Trophoblast cell (in vitro differentiated cells and primary cell): ENCODE results near the gene SPATA12.
A peak's percentile ranks its signal among the peaks of the same experiment; 100 is the strongest.
"Not testable (repeated sequence)": the region's sequence is repeated elsewhere in the genome, so short reads cannot be mapped to it uniquely, and the experiment has no call there.

Experiments
- DNase-seq, 2 donors: peaks; one replicate each; pipeline ENCODE4 v3.0.0-alpha.2; 2016
- H2AFZ ChIP-seq: 2 replicates; pipeline ENCODE4 v1.6.1; 2013; ENCODE audit warnings: low read length, moderate library complexity, mild to moderate bottlenecking; ENCODE audit not compliant: insufficient read depth, poor library complexity
- H2AK5ac ChIP-seq: 2 replicates; pipeline ENCODE4 v1.6.1; 2013; ENCODE audit warnings: mild to moderate bottlenecking, low read length
- H2BK120ac ChIP-seq: 2 replicates; pipeline ENCODE4 v1.6.1; 2013; ENCODE audit warnings: low read length, mild to moderate bottlenecking, moderate library complexity; ENCODE audit not compliant: insufficient read depth, poor library complexity
- H2BK12ac ChIP-seq: 2 replicates; pipeline ENCODE4 v1.6.1; 2013; ENCODE audit warnings: mild to moderate bottlenecking, low read length, moderate library complexity
- H2BK5ac ChIP-seq: 2 replicates; pipeline ENCODE4 v1.6.1; 2013; ENCODE audit warnings: low read length, low read depth, moderate library complexity, mild to moderate bottlenecking; ENCODE audit not compliant: poor library complexity
- H3K14ac ChIP-seq: 2 replicates; pipeline ENCODE4 v1.6.1; 2013; ENCODE audit warnings: mild to moderate bottlenecking, low read length
- H3K18ac ChIP-seq: 2 replicates; pipeline ENCODE4 v1.6.1; 2013; ENCODE audit warnings: mild to moderate bottlenecking, low read length
- H3K23ac ChIP-seq: 2 replicates; pipeline ENCODE4 v1.6.1; 2013; ENCODE audit warnings: low read length
- H3K27ac ChIP-seq: 2 replicates; pipeline ENCODE4 v1.5.1; 2013; ENCODE audit warnings: low read depth, mild to moderate bottlenecking, inconsistent platforms, low read length, moderate library complexity
- H3K27me3 ChIP-seq: 2 replicates; pipeline ENCODE4 v1.6.1; 2013; ENCODE audit warnings: inconsistent platforms, mild to moderate bottlenecking, low read length, moderate library complexity; ENCODE audit not compliant: insufficient read depth
- H3K36me3 ChIP-seq, 2 experiments: 1 replicate in 1 of 2; 2 replicates in 1 of 2; pipeline ENCODE4 v1.6.1; 2013; ENCODE audit warnings: low read length in 2 of 2, mild to moderate bottlenecking in 2 of 2, moderate library complexity in 1 of 2; ENCODE audit not compliant: insufficient read depth in 2 of 2, control insufficient read depth in 1 of 2
- H3K4ac ChIP-seq: 2 replicates; pipeline ENCODE4 v1.6.1; 2013; ENCODE audit warnings: low read depth, mild to moderate bottlenecking, low read length, moderate library complexity
- H3K4me1 ChIP-seq, 2 experiments: 1 replicate in 1 of 2; 2 replicates in 1 of 2; pipeline ENCODE4 v1.6.1; 2013; ENCODE audit warnings: low read length in 2 of 2, mild to moderate bottlenecking in 2 of 2, moderate library complexity in 1 of 2; ENCODE audit not compliant: insufficient read depth in 2 of 2, control insufficient read depth in 1 of 2
- H3K4me2 ChIP-seq: 2 replicates; pipeline ENCODE4 v1.6.1; 2013; ENCODE audit warnings: inconsistent platforms, mild to moderate bottlenecking, low read length, moderate library complexity
- H3K4me3 ChIP-seq: 2 replicates; pipeline ENCODE4 v1.5.1; 2013; ENCODE audit warnings: mild to moderate bottlenecking, low read depth, low read length, inconsistent platforms
- H3K79me1 ChIP-seq: one replicate; pipeline ENCODE4 v1.6.1; 2013; ENCODE audit warnings: low read length
- H3K79me2 ChIP-seq: 2 replicates; pipeline ENCODE4 v1.6.1; 2013; ENCODE audit warnings: low read length, mild to moderate bottlenecking; ENCODE audit not compliant: control insufficient read depth, insufficient read depth, poor library complexity
- H3K9ac ChIP-seq: 2 replicates; pipeline ENCODE4 v1.6.1; 2013; ENCODE audit warnings: mild to moderate bottlenecking, low read length
- H3K9me3 ChIP-seq: 2 replicates; pipeline ENCODE4 v1.6.1; 2013; ENCODE audit warnings: low read depth, mild to moderate bottlenecking, control low read depth, inconsistent platforms, low read length; ENCODE audit not compliant: insufficient read depth
- H4K12ac ChIP-seq: 2 replicates; pipeline ENCODE4 v1.6.1; 2013; ENCODE audit warnings: low read depth, mild to moderate bottlenecking, low read length, moderate library complexity
- H4K8ac ChIP-seq: 2 replicates; pipeline ENCODE4 v1.6.1; 2013; ENCODE audit warnings: low read depth, mild to moderate bottlenecking, low read length, moderate library complexity
- H4K91ac ChIP-seq: one replicate; pipeline ENCODE4 v1.6.1; 2013; ENCODE audit warnings: low read depth, mild to moderate bottlenecking, low read length, moderate library complexity
- WGBS: extraction: QIAGEN DNeasy Blood & Tissue Kit; methylation state at CpG from one replicate; pipeline ENCODE4 v1.1.7; 2013; ENCODE audit warnings: missing lambda C conversion rate; ENCODE audit not compliant: insufficient read length, insufficient coverage; ENCODE audit errors: extremely low coverage; 5-methylcytosine and 5-hydroxymethylcytosine counted together

Gene SPATA12

DNA sequence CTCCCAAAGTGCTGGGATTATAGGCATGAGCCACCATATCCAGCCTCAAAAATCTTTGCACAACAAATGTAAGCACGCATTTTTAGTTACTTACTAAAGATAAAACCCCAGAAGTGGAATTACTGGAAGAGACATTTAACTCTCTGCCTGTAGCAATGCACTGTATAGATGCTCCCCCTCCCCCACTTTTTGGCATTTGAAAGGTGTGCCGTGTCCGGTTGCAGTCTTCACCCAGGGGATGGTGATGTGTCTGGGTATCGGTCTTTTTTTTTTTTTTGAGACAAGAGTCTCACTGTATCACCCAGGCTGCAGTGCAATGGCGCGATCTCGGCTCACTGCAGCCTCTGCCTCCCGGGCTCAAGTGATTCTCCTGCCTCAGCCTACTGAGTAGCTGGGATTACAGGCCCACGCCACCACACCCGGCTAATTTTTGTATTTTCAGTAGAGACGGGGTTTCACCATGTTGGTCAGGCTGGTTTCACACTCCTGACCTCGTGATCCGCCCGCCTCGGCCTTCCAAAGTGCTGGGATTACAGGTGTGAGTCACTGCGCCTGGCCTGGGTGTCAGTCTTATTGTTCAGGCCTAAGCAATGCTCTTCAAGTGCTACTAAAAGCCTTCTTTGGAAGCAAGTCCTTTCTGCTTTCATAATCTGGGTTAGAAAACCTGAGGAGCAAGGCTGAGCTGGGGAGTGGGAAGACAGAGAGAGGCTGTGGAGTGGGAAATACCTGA is 23.0 kb downstream of the SPATA12 start:
- H3K4me2 ChIP-seq, H3K79me2 ChIP-seq, H3K9me3 ChIP-seq, H4K91ac ChIP-seq, H3K27me3 ChIP-seq, H3K27ac ChIP-seq, H2BK12ac ChIP-seq, H3K79me1 ChIP-seq, H3K14ac ChIP-seq, H2BK120ac ChIP-seq, H3K18ac ChIP-seq, H2AFZ ChIP-seq, H3K23ac ChIP-seq, H3K4me3 ChIP-seq, H3K9ac ChIP-seq, H4K12ac ChIP-seq, H4K8ac ChIP-seq, H3K36me3 ChIP-seq, H2AK5ac ChIP-seq, H3K4ac ChIP-seq, H3K4me1 ChIP-seq, H2BK5ac ChIP-seq: not testable (repeated sequence)
- DNase-seq: peak; percentile 69 to 70
- WGBS: no CpG with 5 or more reads among the region's 16 CpGs

DNA sequence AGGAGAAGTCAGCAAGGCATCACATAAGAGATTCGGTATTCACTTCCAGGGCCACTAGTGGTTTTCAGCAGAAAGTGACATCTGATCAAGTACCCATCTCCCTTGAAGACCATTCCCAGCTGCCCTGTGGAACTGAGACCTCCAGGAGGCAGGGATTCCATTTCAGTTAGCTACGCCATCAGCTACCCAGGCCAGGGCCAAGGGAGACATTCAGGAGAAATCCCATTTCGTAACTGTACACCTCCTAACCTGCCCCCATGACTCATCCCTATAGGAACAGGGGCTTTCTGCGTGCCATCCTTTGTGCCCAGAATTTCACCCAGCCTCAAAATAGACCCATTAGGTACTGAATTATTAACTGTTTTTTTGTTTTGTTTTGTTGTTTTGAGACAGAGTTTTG is 24.7 kb downstream of the SPATA12 start:
- Histone ChIP-seq H3K18ac (no peak overlapping the region), H3K23ac (no peak overlapping the region), H2AK5ac (no peak overlapping the region), H2BK5ac (no peak overlapping the region), H4K8ac (no peak overlapping the region), H2BK120ac (no peak overlapping the region), H3K79me1 (no peaks in the 10 kb centered on the region), H3K14ac (no peak overlapping the region), H3K4me3 (no peak overlapping the region), H2AFZ (no peak overlapping the region), H3K4me2 (no peak overlapping the region), H3K9me3 (no peaks in the 10 kb centered on the region), H3K27me3 (no peaks in the 10 kb centered on the region), H2BK12ac (no peak overlapping the region), H3K4me1 (peaks cover 0 to 2% of the 10 kb centered on the region in 2 experiments), H4K12ac (no peak overlapping the region), H3K79me2 (no peaks in the 10 kb centered on the region), H3K27ac (no peak overlapping the region), H4K91ac (no peak overlapping the region), H3K9ac (no peak overlapping the region), H3K4ac (no peak overlapping the region), H3K36me3 (no peaks in the 10 kb centered on the region)
- no peak for DNase-seq
- no CpG with 5 or more reads among the region's 4 CpGs for WGBS

DNA sequence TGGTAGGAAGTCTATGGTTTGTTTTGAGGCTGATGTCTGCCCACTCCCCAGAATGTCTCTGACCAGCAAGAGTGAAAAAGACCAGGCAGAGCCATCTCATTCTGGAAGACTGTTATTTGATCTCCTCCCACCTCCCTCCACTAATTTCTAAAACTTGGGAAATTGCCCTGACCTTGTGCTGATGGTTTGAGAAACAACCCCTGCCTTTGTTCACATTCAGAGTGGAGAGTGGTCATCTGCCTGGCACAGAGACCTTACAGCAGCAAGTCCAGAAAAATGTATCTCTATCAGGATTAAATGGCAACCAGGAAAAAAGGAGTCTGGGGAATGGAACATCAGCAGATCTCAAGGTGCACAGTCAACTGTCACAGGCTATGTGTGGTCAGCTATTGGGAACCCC is 25.7 kb downstream of the SPATA12 start:
- no peaks in the 10 kb centered on the region for H3K79me2 ChIP-seq
- no peaks in the 10 kb centered on the region for H3K9me3 ChIP-seq
- H2AK5ac ChIP-seq: no peak overlapping the region
- H3K4me1 ChIP-seq: peaks cover 0 to 2% of the 10 kb centered on the region in 2 experiments
- no peak overlapping the region for H2BK5ac ChIP-seq
- H3K79me1 ChIP-seq: no peaks in the 10 kb centered on the region
- H4K91ac ChIP-seq: no peak overlapping the region
- no peak overlapping the region for H3K27ac ChIP-seq
- no peak overlapping the region for H2AFZ ChIP-seq
- no peak overlapping the region for H2BK12ac ChIP-seq
- H3K23ac ChIP-seq: no peak overlapping the region
- no peak overlapping the region for H3K9ac ChIP-seq
- no peak overlapping the region for H2BK120ac ChIP-seq
- no peak for DNase-seq
- H4K12ac ChIP-seq: no peak overlapping the region
- no peak overlapping the region for H4K8ac ChIP-seq
- H3K14ac ChIP-seq: no peak overlapping the region
- H3K36me3 ChIP-seq: no peaks in the 10 kb centered on the region
- no peaks in the 10 kb centered on the region for H3K27me3 ChIP-seq
- no peak overlapping the region for H3K18ac ChIP-seq
- no peak overlapping the region for H3K4me2 ChIP-seq
- H3K4me3 ChIP-seq: no peak overlapping the region
- no peak overlapping the region for H3K4ac ChIP-seq

DNA sequence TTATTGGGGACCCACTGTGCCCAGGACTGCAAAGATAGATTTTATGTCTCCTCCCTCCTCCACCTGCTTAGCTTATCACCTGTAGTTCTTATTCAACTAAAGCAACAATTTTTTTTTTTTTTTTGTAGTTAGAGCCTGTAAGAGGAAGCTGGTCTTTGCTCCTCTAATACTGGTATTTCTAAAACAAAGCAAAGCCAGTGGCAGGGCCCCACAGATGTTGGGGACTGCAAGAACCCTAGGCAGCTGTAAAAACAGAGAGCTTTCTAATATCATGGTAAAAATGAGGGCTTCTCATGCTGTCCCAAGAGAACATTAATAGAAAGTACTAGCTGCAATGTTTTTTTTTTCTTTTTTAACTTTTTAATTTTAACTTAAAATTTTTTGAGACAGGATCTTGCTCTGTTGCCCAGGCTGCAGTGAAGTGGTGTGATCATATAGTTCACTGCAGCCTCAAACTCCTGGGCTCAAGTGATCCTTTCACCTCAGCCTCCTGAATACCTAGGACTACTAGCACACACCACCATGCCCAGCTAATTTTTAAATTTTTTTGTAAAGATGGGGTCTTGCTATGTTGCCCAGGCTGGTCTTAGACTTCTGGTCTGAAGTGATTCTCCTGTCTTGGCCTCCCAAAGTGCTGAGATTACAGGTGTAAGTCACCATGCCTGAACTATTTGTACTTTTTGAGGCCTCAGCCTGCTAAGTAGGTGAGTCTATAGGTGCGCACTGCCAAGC is 27.1 kb downstream of the SPATA12 start:
- no peak overlapping the region for H3K4me2 ChIP-seq
- no peaks in the 10 kb centered on the region for H3K79me2 ChIP-seq
- no peaks in the 10 kb centered on the region for H3K27me3 ChIP-seq
- no peaks in the 10 kb centered on the region for H3K9me3 ChIP-seq
- no peak overlapping the region for H2BK12ac ChIP-seq
- no peaks in the 10 kb centered on the region for H3K36me3 ChIP-seq
- H3K4ac ChIP-seq: no peak overlapping the region
- H4K91ac ChIP-seq: no peak overlapping the region
- H3K79me1 ChIP-seq: no peaks in the 10 kb centered on the region
- H3K23ac ChIP-seq: no peak overlapping the region
- no peak overlapping the region for H4K12ac ChIP-seq
- no CpG with 5 or more reads among the region's 1 CpG for WGBS
- no peak overlapping the region for H3K4me3 ChIP-seq
- no peak overlapping the region for H3K18ac ChIP-seq
- H3K4me1 ChIP-seq: peaks cover 0 to 2% of the 10 kb centered on the region in 2 experiments
- H3K14ac ChIP-seq: no peak overlapping the region
- H2BK5ac ChIP-seq: no peak overlapping the region
- H2BK120ac ChIP-seq: no peak overlapping the region
- H3K27ac ChIP-seq: no peak overlapping the region
- no peak overlapping the region for H2AK5ac ChIP-seq
- DNase-seq: no peak
- H4K8ac ChIP-seq: no peak overlapping the region
- H3K9ac ChIP-seq: no peak overlapping the region
- H2AFZ ChIP-seq: no peak overlapping the region
